CD4-positive, alpha-beta T cell (primary cell): Measurements from ENCODE around the gene DAPK1. TPM values are rescaled to one million over a fixed set of nuclear protein-coding genes. Genes with fewer than 3 reads are reported as not detected.

Source experiments
- ATAC-seq: fragments of 200-7000 bp; cut with Tn5 transposase; one replicate; pipeline ENCODE4 v1.10.0; 2022; ENCODE audit warnings: mild to moderate bottlenecking; ENCODE audit not compliant: poor library complexity
- CTCF ChIA-PET: fragments of 350-600 bp; sonication (Branson Sonifier 250); formaldehyde crosslinking; loops from one replicate; lab custom pipeline; 2021; ENCODE audit warnings: antibody characterized with exemption, inconsistent platforms; lab: Charles Lee
- POLR2A ChIA-PET: fragments of 350-600 bp; sonication (Branson Sonifier 250); formaldehyde crosslinking; loops from one replicate; lab custom pipeline; 2021; ENCODE audit warnings: antibody characterized with exemption, inconsistent platforms; lab: Charles Lee
- DNase-seq, 14 experiments: peaks; one replicate each; pipeline ENCODE4 v3.0.0-alpha.2; 2013 to 2020; ENCODE audit warnings: mixed read lengths in 2 of 14
- H3K27ac ChIP-seq, 2 donors: one replicate each; pipeline versions ENCODE4 v1.5.1 to v1.7.0; 2013; ENCODE audit warnings: low read length in 2 of 2, low read depth in 1 of 2, mild to moderate bottlenecking in 1 of 2
- H3K27me3 ChIP-seq, 2 experiments: 1 replicate in 1 of 2; 2 replicates in 1 of 2; pipeline versions ENCODE4 v1.6.1 to v1.7.0; 2013; ENCODE audit warnings: low read length in 2 of 2, control low read depth in 1 of 2, mild to moderate bottlenecking in 1 of 2, moderate library complexity in 1 of 2; ENCODE audit not compliant: insufficient read depth in 2 of 2, control insufficient read depth in 1 of 2
- H3K36me3 ChIP-seq: one replicate; pipeline ENCODE4 v1.6.1; 2013; ENCODE audit warnings: low read length, control low read depth; ENCODE audit not compliant: insufficient read depth
- H3K4me1 ChIP-seq: one replicate; pipeline ENCODE4 v1.6.1; 2013; ENCODE audit warnings: low read length, control low read depth; ENCODE audit not compliant: insufficient read depth
- H3K4me3 ChIP-seq: one replicate; pipeline ENCODE4 v1.5.1; 2013; ENCODE audit warnings: mild to moderate bottlenecking, low read length, moderate library complexity
- H3K9me3 ChIP-seq, 2 experiments: 1 replicate in 1 of 2; 2 replicates in 1 of 2; pipeline versions ENCODE4 v1.6.1 to v1.7.0; 2013; ENCODE audit warnings: low read length in 2 of 2, mild to moderate bottlenecking in 2 of 2, control low read depth in 1 of 2, moderate library complexity in 1 of 2; ENCODE audit not compliant: control insufficient read depth in 1 of 2, insufficient read depth in 1 of 2
- H3K27ac Mint-ChIP-seq: one replicate; pipeline ENCODE4 v1.8.0; 2020; ENCODE audit warnings: mixed read lengths
- H3K27me3 Mint-ChIP-seq: one replicate; pipeline ENCODE4 v1.8.0; 2021; ENCODE audit warnings: mixed read lengths
- H3K36me3 Mint-ChIP-seq: one replicate; pipeline ENCODE4 v1.8.0; 2021; ENCODE audit warnings: low read depth, mixed read lengths
- H3K4me1 Mint-ChIP-seq: one replicate; pipeline ENCODE4 v1.8.0; 2021; ENCODE audit warnings: low read depth, mixed read lengths
- H3K4me3 Mint-ChIP-seq: one replicate; pipeline ENCODE4 v1.8.0; 2020; ENCODE audit warnings: mild to moderate bottlenecking, mixed read lengths
- H3K9me3 Mint-ChIP-seq: one replicate; pipeline ENCODE4 v1.8.0; 2020; ENCODE audit warnings: mixed read lengths
- intact Hi-C, 2 experiments: fragments of 100-400 bp; cut with DNase I in 1 of 2; cut with micrococcal nuclease in 1 of 2; formaldehyde crosslinking; loops; one replicate each; pipeline versions ENCODE4 v1.15.1 to v1.9.0; 2023 to 2025; cut with DNase I, micrococcal nuclease
- total RNA-seq, 174 experiments: library from RNA in 2 of 174; stranded (reverse) in 2 of 174; gene quantifications; one replicate each; pipeline ENCODE4 v1.2.3 and lab custom pipeline; 2021 to 2026
- TF ChIP-seq, protein P1 (sequence below): fragments of 200-600 bp; IDR thresholded peaks from one replicate; pipeline ENCODE4 v1.8.0; 2022; ENCODE audit warnings: antibody characterized with exemption, mild to moderate bottlenecking

Gene DAPK1
- total RNA-seq, 2 experiments from 2014 or later: 2.7 TPM

DNA sequence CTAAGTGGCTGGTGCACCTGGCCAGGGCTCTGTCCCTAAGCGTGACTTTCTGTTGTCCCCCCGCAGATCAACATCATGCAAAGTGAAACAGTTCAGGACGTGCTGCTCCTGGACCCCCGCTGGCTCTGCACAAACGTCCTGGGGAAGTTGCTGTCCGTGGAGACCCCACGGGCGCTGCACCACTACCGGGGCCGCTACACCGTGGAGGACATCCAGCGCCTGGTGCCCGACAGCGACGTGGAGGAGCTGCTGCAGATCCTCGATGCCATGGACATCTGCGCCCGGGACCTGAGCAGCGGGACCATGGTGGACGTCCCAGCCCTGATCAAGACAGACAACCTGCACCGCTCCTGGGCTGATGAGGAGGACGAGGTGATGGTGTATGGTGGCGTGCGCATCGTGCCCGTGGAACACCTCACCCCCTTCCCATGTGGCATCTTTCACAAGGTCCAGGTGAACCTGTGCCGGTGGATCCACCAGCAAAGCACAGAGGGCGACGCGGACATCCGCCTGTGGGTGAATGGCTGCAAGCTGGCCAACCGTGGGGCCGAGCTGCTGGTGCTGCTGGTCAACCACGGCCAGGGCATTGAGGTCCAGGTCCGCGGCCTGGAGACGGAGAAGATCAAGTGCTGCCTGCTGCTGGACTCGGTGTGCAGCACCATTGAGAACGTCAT is 208.5 kb downstream of the DAPK1 start:
- no peaks in the 10 kb centered on the region for H3K27me3 ChIP-seq
- H3K36me3 ChIP-seq: no peaks in the 10 kb centered on the region
- H3K9me3 ChIP-seq: peaks cover 0 to 14% of the 10 kb centered on the region in 2 experiments
- peaks cover 22% of the 10 kb centered on the region for H3K4me1 ChIP-seq
- TF ChIP-seq, protein P1, sequence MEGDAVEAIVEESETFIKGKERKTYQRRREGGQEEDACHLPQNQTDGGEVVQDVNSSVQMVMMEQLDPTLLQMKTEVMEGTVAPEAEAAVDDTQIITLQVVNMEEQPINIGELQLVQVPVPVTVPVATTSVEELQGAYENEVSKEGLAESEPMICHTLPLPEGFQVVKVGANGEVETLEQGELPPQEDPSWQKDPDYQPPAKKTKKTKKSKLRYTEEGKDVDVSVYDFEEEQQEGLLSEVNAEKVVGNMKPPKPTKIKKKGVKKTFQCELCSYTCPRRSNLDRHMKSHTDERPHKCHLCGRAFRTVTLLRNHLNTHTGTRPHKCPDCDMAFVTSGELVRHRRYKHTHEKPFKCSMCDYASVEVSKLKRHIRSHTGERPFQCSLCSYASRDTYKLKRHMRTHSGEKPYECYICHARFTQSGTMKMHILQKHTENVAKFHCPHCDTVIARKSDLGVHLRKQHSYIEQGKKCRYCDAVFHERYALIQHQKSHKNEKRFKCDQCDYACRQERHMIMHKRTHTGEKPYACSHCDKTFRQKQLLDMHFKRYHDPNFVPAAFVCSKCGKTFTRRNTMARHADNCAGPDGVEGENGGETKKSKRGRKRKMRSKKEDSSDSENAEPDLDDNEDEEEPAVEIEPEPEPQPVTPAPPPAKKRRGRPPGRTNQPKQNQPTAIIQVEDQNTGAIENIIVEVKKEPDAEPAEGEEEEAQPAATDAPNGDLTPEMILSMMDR: no peak
- H3K4me3 ChIP-seq: no peak overlapping the region
- ATAC-seq (no peak), DNase-seq (no peak)
- no peaks in the 10 kb centered on the region for H3K36me3 Mint-ChIP-seq
- H3K9me3 Mint-ChIP-seq: no peaks in the 10 kb centered on the region
- H3K4me1 Mint-ChIP-seq: peaks cover 49% of the 10 kb centered on the region
- no peaks in the 10 kb centered on the region for H3K27me3 Mint-ChIP-seq
- intact Hi-C loops: no loop called here
- no peak overlapping the region for H3K4me3 Mint-ChIP-seq
- POLR2A ChIA-PET: no interaction called here
- H3K27ac Mint-ChIP-seq: no peak overlapping the region
- no peak overlapping the region for H3K27ac ChIP-seq
- CTCF ChIA-PET: no interaction called here

DNA sequence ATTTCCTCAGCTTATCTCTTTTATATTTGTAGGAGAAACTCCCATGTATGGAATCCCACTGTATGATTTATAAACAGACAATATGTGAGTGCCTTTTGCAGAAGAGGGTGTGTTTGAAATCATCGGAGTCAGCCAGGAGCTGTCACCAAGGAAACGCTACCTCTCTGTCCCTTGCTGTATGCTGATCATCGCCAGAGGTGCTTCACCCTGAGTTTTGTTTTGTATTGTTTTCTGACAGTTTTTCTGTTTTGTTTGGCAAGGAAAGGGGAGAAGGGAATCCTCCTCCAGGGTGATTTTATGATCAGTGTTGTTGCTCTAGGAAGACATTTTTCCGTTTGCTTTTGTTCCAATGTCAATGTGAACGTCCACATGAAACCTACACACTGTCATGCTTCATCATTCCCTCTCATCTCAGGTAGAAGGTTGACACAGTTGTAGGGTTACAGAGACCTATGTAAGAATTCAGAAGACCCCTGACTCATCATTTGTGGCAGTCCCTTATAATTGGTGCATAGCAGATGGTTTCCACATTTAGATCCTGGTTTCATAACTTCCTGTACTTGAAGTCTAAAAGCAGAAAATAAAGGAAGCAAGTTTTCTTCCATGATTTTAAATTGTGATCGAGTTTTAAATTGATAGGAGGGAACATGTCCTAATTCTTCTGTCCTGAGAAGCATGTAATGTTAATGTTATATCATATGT is 210.3 kb downstream of the DAPK1 start:
- ChIA-PET CTCF (no interaction called here), POLR2A (no interaction called here)
- peaks cover 56% of the 10 kb centered on the region for H3K4me1 Mint-ChIP-seq
- ATAC-seq: no peak
- intact Hi-C loops: no loop called here
- TF ChIP-seq, protein P1: no peak
- no peak overlapping the region for H3K4me3 ChIP-seq
- H3K9me3 Mint-ChIP-seq: no peaks in the 10 kb centered on the region
- peak overlapping the region; percentile 70 for H3K27ac Mint-ChIP-seq
- peak overlapping the region; percentile 25 for H3K4me3 Mint-ChIP-seq
- peaks cover 33% of the 10 kb centered on the region for H3K4me1 ChIP-seq
- H3K36me3 Mint-ChIP-seq: no peaks in the 10 kb centered on the region
- H3K9me3 ChIP-seq: peaks cover 0 to 14% of the 10 kb centered on the region in 2 experiments
- H3K27me3 Mint-ChIP-seq: no peaks in the 10 kb centered on the region
- H3K27ac ChIP-seq: no peak overlapping the region
- no peak for DNase-seq
- H3K27me3 ChIP-seq: no peaks in the 10 kb centered on the region
- no peaks in the 10 kb centered on the region for H3K36me3 ChIP-seq

DNA sequence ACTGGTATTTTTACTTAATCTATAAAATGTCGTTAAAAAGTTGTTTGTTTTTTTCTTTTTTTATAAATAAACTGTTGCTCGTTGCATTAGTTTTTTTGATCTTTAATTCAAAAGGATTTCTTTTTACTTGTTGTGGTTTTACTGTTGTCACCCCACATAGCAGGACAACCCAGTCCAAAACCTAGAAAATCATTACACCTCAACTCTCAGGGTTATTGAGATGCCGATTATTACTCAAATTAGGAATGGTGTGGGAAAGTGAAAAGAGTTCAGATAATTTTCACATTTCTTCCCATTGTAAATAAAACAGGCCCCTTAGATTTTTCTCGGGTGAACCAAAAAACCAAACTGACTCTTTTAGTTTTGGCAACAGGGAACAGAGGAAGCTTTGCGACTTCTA is 210.9 kb downstream of the DAPK1 start:
- no peak for DNase-seq
- intact Hi-C loops: no loop called here
- peaks cover 59% of the 10 kb centered on the region for H3K4me1 Mint-ChIP-seq
- H3K4me1 ChIP-seq: peaks cover 38% of the 10 kb centered on the region
- peaks cover 0 to 14% of the 10 kb centered on the region in 2 experiments for H3K9me3 ChIP-seq
- no peaks in the 10 kb centered on the region for H3K9me3 Mint-ChIP-seq
- no peaks in the 10 kb centered on the region for H3K27me3 Mint-ChIP-seq
- TF ChIP-seq, protein P1: no peak
- no peak for ATAC-seq
- H3K4me3 ChIP-seq: no peak overlapping the region
- H3K27ac ChIP-seq: no peak overlapping the region
- CTCF ChIA-PET: no interaction called here
- no peaks in the 10 kb centered on the region for H3K36me3 Mint-ChIP-seq
- no peaks in the 10 kb centered on the region for H3K36me3 ChIP-seq
- no peaks in the 10 kb centered on the region for H3K27me3 ChIP-seq
- POLR2A ChIA-PET: interaction anchor here (1.7 kb wide), 1 partner anchor 17 kb away, joined by 15 read pairs; the partner anchor contains the start of gene CTSL
- H3K27ac Mint-ChIP-seq: peak overlapping the region; percentile 89
- H3K4me3 Mint-ChIP-seq: peak overlapping the region; percentile 76
